SJSA1 (cell line): ENCODE data around the gene DCLRE1B. TPM values are rescaled to one million over a fixed set of nuclear protein-coding genes. Genes with fewer than 3 reads are reported as not detected.
A peak's percentile ranks its signal among the peaks of the same experiment; 100 is the strongest.

Experiments
- DNase-seq, 2 experiments: peaks; one replicate each; pipeline ENCODE4 v3.0.0-alpha.2; 2015 to 2020; ENCODE audit warnings: low spot score in 2 of 2, low read depth in 1 of 2
- H3K27ac ChIP-seq: fragments of 250-450 bp; sonication (Bioruptor Pico); 2 replicates; pipeline ENCODE4 v1.5.1; 2020; ENCODE audit warnings: mild to moderate bottlenecking, moderate library complexity
- H3K27me3 ChIP-seq: fragments of 250-450 bp; sonication (Bioruptor Pico); replicated peaks from 2 replicates; pipeline ENCODE4 v1.5.1; 2020; ENCODE audit warnings: mild to moderate bottlenecking, moderate library complexity
- H3K36me3 ChIP-seq: fragments of 250-450 bp; sonication (Bioruptor Pico); 2 replicates; pipeline ENCODE4 v1.5.1; 2020; ENCODE audit warnings: mild to moderate bottlenecking
- H3K4me1 ChIP-seq: fragments of 250-450 bp; sonication (Bioruptor Pico); replicated peaks from 2 replicates; pipeline ENCODE4 v1.6.1; 2021; ENCODE audit warnings: mild to moderate bottlenecking
- H3K4me3 ChIP-seq: fragments of 250-450 bp; sonication (Bioruptor Pico); 2 replicates; pipeline ENCODE4 v1.5.1; 2020; ENCODE audit warnings: mild to moderate bottlenecking
- H3K9me3 ChIP-seq: fragments of 250-450 bp; sonication (Bioruptor Pico); replicated peaks from 2 replicates; pipeline ENCODE4 v1.5.1; 2020; ENCODE audit warnings: mild to moderate bottlenecking
- total RNA-seq: library from RNA; depleted of rRNA; stranded (reverse); fragments of >200 nt; shearing (Covaris generic); gene quantifications from 2 replicates; pipeline ENCODE4 v1.2.3, GENCODE V29; 2014; rRNA removed

DCLRE1B gene
- total RNA-seq, result 8.5 and 14.8 TPM in 2 replicates

- Histone ChIP-seq H3K9me3 (no peaks in the 10 kb centered on the region), H3K4me1 (peaks cover 15% of the 10 kb centered on the region), H3K4me3 (peak within 1 kb of the TSS; percentile 61), H3K36me3 (peaks cover 57% of the 10 kb centered on the region), H3K27me3 (no peaks in the 10 kb centered on the region), H3K27ac (peak within 1 kb of the TSS; percentile 62)
- peak; percentile 100 for DNase-seq
Measured at GRCh38 chr1:113904674-113905434, at the start of gene DCLRE1B, which contains the start of gene AP4B1. Gene DCLRE1B (plus strand): TSS chr1:113905326. CDS start chr1:113905587, 261 bp downstream. Gene AP4B1 (minus strand): TSS chr1:113904799. CDS start chr1:113904717, 82 bp downstream.

GRCh38 chr1:113855630-113856400 is 49.3 kb upstream of the DCLRE1B start:
- H3K9me3 ChIP-seq, result no peaks in the 10 kb centered on the region
- peaks cover 14% of the 10 kb centered on the region for H3K4me1 ChIP-seq
- no peak for DNase-seq
- no peak overlapping the region for H3K27ac ChIP-seq
- H3K27me3 ChIP-seq, result no peaks in the 10 kb centered on the region
- no peaks in the 10 kb centered on the region for H3K36me3 ChIP-seq
- no peak overlapping the region for H3K4me3 ChIP-seq

DNA sequence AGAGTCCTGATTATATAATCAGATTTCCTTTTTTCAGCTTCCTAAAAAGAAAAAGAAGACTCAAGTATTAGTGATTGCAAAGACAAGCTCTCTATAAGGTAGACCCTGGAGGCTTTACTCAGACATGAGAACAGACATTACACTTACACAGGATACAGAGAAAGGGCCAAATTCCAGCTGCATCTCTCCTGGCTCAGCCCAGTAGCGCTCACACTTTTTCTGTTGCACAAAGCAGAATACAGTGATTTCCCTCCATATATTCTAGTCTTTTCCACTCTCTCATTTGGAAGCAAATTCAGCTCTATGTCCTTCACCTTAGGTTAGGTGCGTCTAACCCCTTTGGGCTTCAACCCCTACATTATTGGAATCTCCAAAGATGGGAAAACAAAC is 48.7 kb upstream of the DCLRE1B start:
- Histone ChIP-seq H3K27ac (no peak overlapping the region), H3K4me3 (no peak overlapping the region), H3K4me1 (peaks cover 20% of the 10 kb centered on the region), H3K9me3 (no peaks in the 10 kb centered on the region), H3K36me3 (no peaks in the 10 kb centered on the region), H3K27me3 (no peaks in the 10 kb centered on the region)
- no peak for DNase-seq

DNA sequence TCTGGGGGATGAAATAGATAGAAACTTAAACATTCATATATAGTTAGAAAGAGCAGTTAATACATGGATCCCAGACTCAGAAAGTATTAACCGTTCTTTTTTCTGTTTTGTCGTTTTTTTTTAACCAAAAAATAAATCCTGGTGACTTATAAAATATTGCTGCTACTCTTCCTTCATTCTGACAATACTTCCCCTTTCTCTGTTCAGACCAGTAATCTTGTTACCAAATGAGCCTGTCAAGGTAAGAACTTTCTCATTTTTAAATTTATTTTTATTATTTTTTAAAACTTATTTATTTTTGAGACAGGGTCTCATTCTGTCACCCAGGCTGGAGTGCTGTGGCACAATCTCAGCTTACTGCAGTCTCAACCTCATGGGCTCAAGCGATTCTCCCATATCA is 47.4 kb upstream of the DCLRE1B start:
- Histone ChIP-seq H3K27ac (no peak overlapping the region), H3K36me3 (no peaks in the 10 kb centered on the region), H3K27me3 (no peaks in the 10 kb centered on the region), H3K9me3 (no peaks in the 10 kb centered on the region), H3K4me1 (peaks cover 25% of the 10 kb centered on the region), H3K4me3 (no peak overlapping the region)
- no peak for DNase-seq

DNA sequence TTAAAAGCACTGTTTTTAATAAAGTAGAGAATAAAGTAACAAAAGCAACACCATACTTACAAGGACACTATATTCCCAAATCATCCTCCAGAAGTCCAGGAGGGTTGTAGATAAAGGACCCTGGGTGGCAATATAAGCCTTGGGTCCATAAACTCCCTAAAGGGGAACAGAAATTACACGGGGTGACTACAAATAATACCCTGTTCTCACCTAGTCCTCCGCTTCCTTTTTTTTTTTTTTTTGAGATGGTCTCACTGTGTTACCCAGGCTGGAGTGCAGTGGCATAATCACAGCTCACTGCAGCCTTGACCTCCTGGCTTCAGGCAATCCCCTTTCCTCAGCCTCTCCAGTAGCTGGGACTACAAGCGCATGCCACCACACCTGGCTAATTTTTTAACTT is 46.7 kb upstream of the DCLRE1B start:
- Histone ChIP-seq H3K4me3 (no peak overlapping the region), H3K27me3 (no peaks in the 10 kb centered on the region), H3K9me3 (no peaks in the 10 kb centered on the region), H3K36me3 (no peaks in the 10 kb centered on the region), H3K4me1 (peaks cover 25% of the 10 kb centered on the region), H3K27ac (no peak overlapping the region)
- DNase-seq, result no peak

GRCh38 chr1:113858982-113859381 is 46.1 kb upstream of the DCLRE1B start:
- H3K27me3 ChIP-seq, result no peaks in the 10 kb centered on the region
- H3K27ac ChIP-seq, result no peak overlapping the region
- H3K4me3 ChIP-seq, result no peak overlapping the region
- peaks cover 25% of the 10 kb centered on the region for H3K4me1 ChIP-seq
- H3K36me3 ChIP-seq, result no peaks in the 10 kb centered on the region
- no peaks in the 10 kb centered on the region for H3K9me3 ChIP-seq
- DNase-seq, result no peak

DNA sequence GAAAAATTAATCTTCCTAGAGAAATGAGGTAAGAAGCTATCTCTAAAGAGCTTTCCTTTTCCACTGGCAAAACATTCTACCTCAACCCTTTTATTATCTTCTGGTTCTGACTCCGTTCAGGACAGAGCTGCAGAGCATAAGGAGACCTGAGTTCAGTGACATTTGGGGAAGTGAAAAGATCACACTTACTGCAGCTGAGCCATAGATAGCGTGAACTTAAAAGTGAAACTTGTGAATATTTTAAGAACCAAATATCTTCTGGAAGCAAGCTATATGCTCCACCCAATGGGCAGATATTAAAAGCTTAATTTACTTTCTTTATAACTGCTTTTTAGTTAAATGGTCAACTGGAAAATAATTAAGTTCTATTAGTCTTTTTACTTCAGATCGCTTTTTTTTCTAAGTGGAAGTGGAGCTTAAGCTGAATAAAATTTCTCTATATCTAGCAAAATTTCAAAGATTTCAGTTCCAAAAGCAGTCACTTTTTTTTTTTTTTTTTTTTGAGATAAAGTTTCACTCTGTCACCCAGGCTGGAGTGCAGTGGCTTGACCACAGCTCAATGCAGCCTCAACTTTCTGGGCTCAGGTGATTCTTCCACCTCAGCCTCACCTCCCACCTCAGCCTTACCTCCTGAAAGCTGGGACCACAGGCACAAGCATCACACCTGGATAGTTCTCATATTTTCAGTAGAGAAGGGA is 45.5 kb upstream of the DCLRE1B start:
- Histone ChIP-seq H3K9me3 (no peaks in the 10 kb centered on the region), H3K27ac (no peak overlapping the region), H3K27me3 (no peaks in the 10 kb centered on the region), H3K36me3 (no peaks in the 10 kb centered on the region), H3K4me1 (peaks cover 25% of the 10 kb centered on the region), H3K4me3 (no peak overlapping the region)
- DNase-seq, result no peak

GRCh38 chr1:113860891-113861290 is 44.2 kb upstream of the DCLRE1B start:
- H3K4me1 ChIP-seq, result peaks cover 25% of the 10 kb centered on the region
- peak overlapping the region; percentile 7 for H3K4me3 ChIP-seq
- no peaks in the 10 kb centered on the region for H3K27me3 ChIP-seq
- H3K27ac ChIP-seq, result peak overlapping the region; percentile 89
- no peaks in the 10 kb centered on the region for H3K36me3 ChIP-seq
- no peaks in the 10 kb centered on the region for H3K9me3 ChIP-seq
- peak in 1 of 2 experiments; percentile 84 for DNase-seq

DNA sequence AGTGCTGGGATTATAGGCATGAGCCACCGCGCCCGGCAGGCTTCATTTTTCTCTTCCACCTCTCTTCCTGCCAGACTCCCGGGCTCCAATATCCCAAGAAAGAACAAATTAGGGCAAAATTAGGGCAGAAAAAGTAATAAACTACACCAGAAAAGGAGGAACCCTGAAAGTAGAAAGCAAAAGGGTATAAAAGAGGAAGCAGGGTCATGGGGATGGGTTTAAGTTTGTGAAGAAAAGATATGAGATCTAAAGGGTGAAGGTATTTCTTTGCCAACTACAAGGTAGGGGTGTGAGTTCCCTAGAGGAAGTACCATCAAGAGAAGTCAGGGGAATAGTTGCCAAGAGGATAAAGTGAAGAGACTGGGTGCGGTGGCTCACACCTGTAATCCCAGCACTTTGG is 43.5 kb upstream of the DCLRE1B start:
- Histone ChIP-seq H3K9me3 (no peaks in the 10 kb centered on the region), H3K36me3 (no peaks in the 10 kb centered on the region), H3K27me3 (no peaks in the 10 kb centered on the region), H3K4me1 (peaks cover 25% of the 10 kb centered on the region), H3K4me3 (no peak overlapping the region), H3K27ac (peak overlapping the region; percentile 89)
- DNase-seq, result no peak

DNA sequence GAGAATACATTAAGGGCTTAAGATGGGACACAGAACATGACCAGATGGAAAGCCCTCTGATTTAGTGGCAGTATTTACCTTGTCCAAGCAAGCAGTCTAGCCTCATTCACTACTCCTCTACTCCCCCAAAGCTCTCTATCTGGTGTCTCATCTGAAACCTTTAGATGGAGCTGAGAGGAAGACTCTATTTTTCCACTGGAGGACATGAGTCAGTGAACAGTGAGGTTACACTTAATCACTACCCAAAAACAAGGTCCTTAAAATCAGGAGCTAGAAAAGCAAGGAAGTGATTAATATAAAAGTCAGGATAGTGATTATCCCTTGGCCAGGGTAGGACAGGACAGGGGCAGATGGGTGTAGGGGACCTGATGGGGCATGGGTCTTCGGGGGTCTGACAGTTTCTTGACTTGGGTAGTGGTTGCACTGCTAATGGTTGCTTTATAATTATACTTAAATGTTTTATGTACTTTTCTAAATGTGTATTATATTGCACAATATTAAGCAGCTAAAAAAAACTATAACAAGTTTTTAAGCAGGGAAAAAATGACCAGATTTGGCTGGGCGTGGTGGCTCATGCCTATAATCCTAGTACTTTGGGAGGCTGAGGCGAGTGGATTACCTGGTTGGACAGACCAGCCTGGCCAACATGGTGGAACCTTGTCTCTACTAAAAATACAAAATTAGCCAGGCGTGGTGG is 36.6 kb upstream of the DCLRE1B start:
- Histone ChIP-seq H3K4me3 (no peak overlapping the region), H3K27me3 (no peaks in the 10 kb centered on the region), H3K36me3 (no peaks in the 10 kb centered on the region), H3K27ac (no peak overlapping the region), H3K9me3 (no peaks in the 10 kb centered on the region), H3K4me1 (peaks cover 27% of the 10 kb centered on the region)
- no peak for DNase-seq

DNA sequence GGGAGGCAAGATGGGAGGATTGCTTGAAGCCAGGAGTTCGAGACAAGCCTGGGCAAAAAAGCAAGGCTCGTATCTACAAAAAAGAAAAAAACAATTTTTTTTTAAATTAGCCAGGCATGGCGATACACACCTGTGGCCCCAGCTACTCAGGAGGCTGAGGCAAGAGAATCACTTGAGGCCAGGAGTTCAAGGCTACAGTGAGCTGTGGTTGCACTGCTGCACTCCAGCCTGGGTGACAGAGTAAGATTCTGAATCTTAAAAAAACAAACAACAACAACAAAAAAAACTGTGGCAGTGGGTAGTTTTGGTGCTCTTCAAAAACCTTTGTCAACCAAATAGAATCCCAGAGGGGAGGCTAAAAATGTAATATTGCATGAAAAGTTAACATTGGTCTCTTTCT is 34.3 kb upstream of the DCLRE1B start:
- Histone ChIP-seq H3K27me3 (no peaks in the 10 kb centered on the region), H3K27ac (no peak overlapping the region)

DNA sequence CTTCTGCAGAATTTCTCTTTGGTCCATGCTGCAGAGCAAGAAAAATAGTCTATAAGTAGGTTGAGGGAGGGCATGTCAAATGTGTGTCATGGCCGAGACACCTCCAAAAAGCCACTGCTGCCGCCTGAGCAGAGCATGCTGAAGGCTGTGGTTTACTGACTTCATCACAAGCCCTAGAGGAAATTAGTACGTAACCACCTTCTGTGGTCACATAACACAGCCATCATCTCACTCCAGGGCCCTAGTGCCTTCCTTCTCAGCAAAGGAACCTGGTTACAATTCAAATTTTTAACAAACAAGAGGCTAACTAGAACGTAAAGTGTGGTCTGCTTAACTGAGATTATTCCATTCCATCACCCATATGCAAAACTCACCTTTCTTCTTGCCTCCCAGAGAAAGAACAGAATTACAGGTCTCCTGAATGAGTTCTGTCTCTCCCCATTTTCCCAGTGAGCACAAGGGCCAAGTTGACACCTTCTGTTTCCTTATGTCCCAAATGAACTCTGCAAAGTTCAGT is 33.5 kb upstream of the DCLRE1B start, which contains the start of gene PTPN22:
PTPN22 (minus strand) TSS at position 116 of the 517 bp plus-strand sequence.
- Histone ChIP-seq H3K4me1 (peaks cover 27% of the 10 kb centered on the region), H3K36me3 (no peaks in the 10 kb centered on the region), H3K4me3 (no peak within 1 kb of the TSS), H3K27ac (no peak within 1 kb of the TSS), H3K9me3 (no peaks in the 10 kb centered on the region), H3K27me3 (no peaks in the 10 kb centered on the region)
- DNase-seq, result peak in 1 of 2 experiments; percentile 27

More for the DNA sequence above, 34.3 kb upstream of the DCLRE1B start:
- Histone ChIP-seq H3K4me3 (no peak overlapping the region), H3K9me3 (no peaks in the 10 kb centered on the region), H3K36me3 (no peaks in the 10 kb centered on the region), H3K4me1 (peaks cover 27% of the 10 kb centered on the region)
- DNase-seq, result no peak
